ENCODE data around the gene FAM210A. TPM values are rescaled to one million over a fixed set of nuclear protein-coding genes. Genes with fewer than 3 reads are reported as not detected.
"Not testable (repeated sequence)": the region's sequence is repeated elsewhere in the genome, so short reads cannot be mapped to it uniquely, and the experiment has no call there.

FAM210A gene
- total RNA-seq, 2 experiments from 2014 or later, result 20.9 to 26.4 TPM

- Mint-ChIP-seq H3K36me3 (peaks cover 34% of the 10 kb centered on the region), H3K4me1 (peaks cover 54% of the 10 kb centered on the region), H3K27ac (peak overlapping the region; percentile 95), H3K4me3 (peak overlapping the region; percentile 95), H3K9me3 (ENCODE audit: low read depth) (no peaks in the 10 kb centered on the region), H3K27me3 (no peaks in the 10 kb centered on the region)
- ATAC-seq (no peak), DNase-seq (no peak)
- CTCF ChIA-PET, result interaction anchor here (0.6 to 2.2 kb wide), 4 partner anchors 10 to 892 kb away, joined by 4 to 8 read pairs (median 5); no protein-coding TSS in a partner anchor
These were observed 659 bp downstream of the FAM210A start for GRCh38 chr18:13725566-13726231.

- ATAC-seq (no peak), DNase-seq (no peak)
- Mint-ChIP-seq H3K27me3 (no peaks in the 10 kb centered on the region), H3K36me3 (peaks cover 47% of the 10 kb centered on the region), H3K27ac (no peak overlapping the region), H3K9me3 (ENCODE audit: low read depth) (peaks cover 8% of the 10 kb centered on the region), H3K4me1 (peaks cover 33% of the 10 kb centered on the region), H3K4me3 (no peak overlapping the region)
- CTCF ChIA-PET, result no interaction called here
These were observed 5.5 kb downstream of the FAM210A start for GRCh38 chr18:13720847-13721246.

- ATAC-seq (no peak), DNase-seq (no peak)
- CTCF ChIA-PET, result no interaction called here
- H3K36me3 Mint-ChIP-seq, result peaks cover 44% of the 10 kb centered on the region
- H3K4me1 Mint-ChIP-seq, result peaks cover 27% of the 10 kb centered on the region
- H3K9me3 Mint-ChIP-seq (ENCODE audit: low read depth), result peaks cover 8% of the 10 kb centered on the region
- H3K4me3 Mint-ChIP-seq, result no peak overlapping the region
- H3K27ac Mint-ChIP-seq, result no peak overlapping the region
- H3K27me3 Mint-ChIP-seq, result no peaks in the 10 kb centered on the region
These were observed 6.2 kb downstream of the FAM210A start for GRCh38 chr18:13720123-13720522.

- DNase-seq, result no peak
- Mint-ChIP-seq H3K4me1 (peaks cover 8% of the 10 kb centered on the region), H3K27ac (no peak overlapping the region), H3K4me3 (no peak overlapping the region), H3K27me3 (no peaks in the 10 kb centered on the region), H3K9me3 (ENCODE audit: low read depth) (peaks cover 8% of the 10 kb centered on the region), H3K36me3 (peaks cover 36% of the 10 kb centered on the region)
- ATAC-seq, result no peak
- CTCF ChIA-PET, result no interaction called here
These were observed 9.4 kb downstream of the FAM210A start for GRCh38 chr18:13716916-13717315.

- H3K9me3 Mint-ChIP-seq (ENCODE audit: low read depth), result peaks cover 10% of the 10 kb centered on the region
- H3K27ac Mint-ChIP-seq, result no peak overlapping the region
- CTCF ChIA-PET, result no interaction called here
- DNase-seq (no peak), ATAC-seq (no peak)
- H3K27me3 Mint-ChIP-seq, result no peaks in the 10 kb centered on the region
- H3K36me3 Mint-ChIP-seq, result peaks cover 34% of the 10 kb centered on the region
- no peak overlapping the region for H3K4me3 Mint-ChIP-seq
- H3K4me1 Mint-ChIP-seq, result peaks cover 8% of the 10 kb centered on the region
These were observed 11.0 kb downstream of the FAM210A start for GRCh38 chr18:13715330-13715729.

- Mint-ChIP-seq H3K27ac (no peak overlapping the region), H3K27me3 (no peaks in the 10 kb centered on the region), H3K36me3 (peaks cover 37% of the 10 kb centered on the region), H3K9me3 (ENCODE audit: low read depth) (peaks cover 8% of the 10 kb centered on the region), H3K4me3 (no peak overlapping the region), H3K4me1 (peaks cover 4% of the 10 kb centered on the region)
- ATAC-seq (no peak), DNase-seq (no peak)
- CTCF ChIA-PET, result interaction anchor here (1.4 kb wide), 1 partner anchor 13 kb away, joined by 4 read pairs; the partner anchor contains the start of genes FAM210A and RNMT
These were observed 12.8 kb downstream of the FAM210A start for GRCh38 chr18:13713455-13714055.

GRCh38 chr18:13712400-13713131 lies 13.8 kb downstream of the FAM210A start:
- DNase-seq (no peak), ATAC-seq (no peak)
- Mint-ChIP-seq H3K27ac (no peak overlapping the region), H3K9me3 (ENCODE audit: low read depth) (peaks cover 12% of the 10 kb centered on the region), H3K27me3 (no peaks in the 10 kb centered on the region), H3K4me3 (no peak overlapping the region), H3K36me3 (peaks cover 35% of the 10 kb centered on the region), H3K4me1 (no peaks in the 10 kb centered on the region)
- CTCF ChIA-PET, result no interaction called here

- CTCF ChIA-PET, result no interaction called here
- no peaks in the 10 kb centered on the region for H3K4me1 Mint-ChIP-seq
- no peak overlapping the region for H3K4me3 Mint-ChIP-seq
- ATAC-seq, result no peak
- peaks cover 48% of the 10 kb centered on the region for H3K36me3 Mint-ChIP-seq
- H3K9me3 Mint-ChIP-seq (ENCODE audit: low read depth), result peaks cover 12% of the 10 kb centered on the region
- no peaks in the 10 kb centered on the region for H3K27me3 Mint-ChIP-seq
- no peak overlapping the region for H3K27ac Mint-ChIP-seq
- DNase-seq, result no peak
These were observed 15.9 kb downstream of the FAM210A start for GRCh38 chr18:13710414-13710831.

GRCh38 chr18:13703899-13704298 lies 22.5 kb downstream of the FAM210A start:
- ATAC-seq (no peak), DNase-seq (no peak)
- Mint-ChIP-seq H3K9me3 (ENCODE audit: low read depth) (peaks cover 35% of the 10 kb centered on the region), H3K4me3 (no peak overlapping the region), H3K27ac (no peak overlapping the region), H3K36me3 (peaks cover 71% of the 10 kb centered on the region), H3K4me1 (no peaks in the 10 kb centered on the region), H3K27me3 (no peaks in the 10 kb centered on the region)
- CTCF ChIA-PET, result no interaction called here

GRCh38 chr18:13700153-13700552 lies 26.2 kb downstream of the FAM210A start:
- H3K9me3 Mint-ChIP-seq (ENCODE audit: low read depth), result peaks cover 27% of the 10 kb centered on the region
- H3K4me1 Mint-ChIP-seq, result no peaks in the 10 kb centered on the region
- no peak overlapping the region for H3K27ac Mint-ChIP-seq
- CTCF ChIA-PET, result no interaction called here
- H3K4me3 Mint-ChIP-seq, result no peak overlapping the region
- ATAC-seq (no peak), DNase-seq (no peak)
- no peaks in the 10 kb centered on the region for H3K27me3 Mint-ChIP-seq
- peaks cover 67% of the 10 kb centered on the region for H3K36me3 Mint-ChIP-seq

- peaks cover 57% of the 10 kb centered on the region for H3K36me3 Mint-ChIP-seq
- H3K27ac Mint-ChIP-seq, result no peak overlapping the region
- no peaks in the 10 kb centered on the region for H3K27me3 Mint-ChIP-seq
- H3K4me3 Mint-ChIP-seq, result no peak overlapping the region
- CTCF ChIA-PET, result interaction anchor here (1.3 kb wide), 1 partner anchor 30 kb away, joined by 3 read pairs; the partner anchor contains the start of genes FAM210A and RNMT
- DNase-seq (no peak), ATAC-seq (no peak)
- H3K9me3 Mint-ChIP-seq (ENCODE audit: low read depth), result peaks cover 16% of the 10 kb centered on the region
- no peaks in the 10 kb centered on the region for H3K4me1 Mint-ChIP-seq
These were observed 29.4 kb downstream of the FAM210A start for GRCh38 chr18:13696961-13697360.

- H3K27ac Mint-ChIP-seq; ATAC-seq; H3K4me1 Mint-ChIP-seq; CTCF ChIA-PET; H3K4me3 Mint-ChIP-seq; H3K27me3 Mint-ChIP-seq; DNase-seq; H3K9me3 Mint-ChIP-seq (ENCODE audit: low read depth): not testable (repeated sequence)
- H3K36me3 Mint-ChIP-seq, result peaks cover 48% of the 10 kb centered on the region
These were observed 31.0 kb downstream of the FAM210A start for GRCh38 chr18:13695337-13695736.

GRCh38 chr18:13690060-13690459 lies 36.3 kb downstream of the FAM210A start:
- ATAC-seq; DNase-seq; H3K4me3 Mint-ChIP-seq; H3K9me3 Mint-ChIP-seq (ENCODE audit: low read depth); H3K27ac Mint-ChIP-seq; H3K27me3 Mint-ChIP-seq; CTCF ChIA-PET; H3K4me1 Mint-ChIP-seq: not testable (repeated sequence)
- H3K36me3 Mint-ChIP-seq, result peaks cover 31% of the 10 kb centered on the region

Measured in activated CD8-positive, alpha-beta memory T cell treated with anti-CD3 and anti-CD28 coated beads, Interleukin-2, amount 10 ng/mL, durations not matched to agents 7 days and 5 days (primary cell).